GM19043 (cell line): ENCODE results near the gene PCBP3.

ENCODE experiments used
- ATAC-seq: cut with Tn5 transposase; IDR thresholded peaks from one replicate; pipeline ENCODE4 v1.9.1; 2021; ENCODE audit warnings: low read depth; ENCODE audit not compliant: unreplicated experiment

PCBP3 gene

DNA sequence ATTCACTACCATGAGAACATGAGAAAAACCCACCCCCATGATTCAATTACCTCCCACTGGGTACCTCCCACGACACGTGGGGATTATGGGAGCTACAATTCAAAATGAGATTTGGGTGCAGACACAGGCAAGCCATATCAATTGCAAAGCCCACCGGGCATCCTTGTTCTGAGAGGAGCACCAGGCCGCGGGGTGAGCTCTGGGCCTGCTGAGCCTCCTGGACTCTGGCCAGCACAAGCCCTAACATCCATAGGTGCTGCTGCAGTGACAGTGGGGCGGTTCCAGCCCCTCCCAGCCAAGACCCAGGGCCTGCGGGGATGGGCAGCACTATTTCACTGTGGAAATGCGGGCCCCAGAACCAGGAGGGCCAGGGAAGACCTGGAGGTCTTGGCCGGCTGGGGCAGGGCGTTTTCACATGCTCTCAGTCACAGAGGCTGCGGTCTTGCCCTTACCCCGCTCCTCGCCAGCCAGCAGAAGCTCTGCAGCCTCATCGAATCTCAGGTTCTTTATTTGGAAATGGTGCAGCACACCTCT, 103.8 kb downstream of the PCBP3 start:
- ATAC-seq = no peak

DNA sequence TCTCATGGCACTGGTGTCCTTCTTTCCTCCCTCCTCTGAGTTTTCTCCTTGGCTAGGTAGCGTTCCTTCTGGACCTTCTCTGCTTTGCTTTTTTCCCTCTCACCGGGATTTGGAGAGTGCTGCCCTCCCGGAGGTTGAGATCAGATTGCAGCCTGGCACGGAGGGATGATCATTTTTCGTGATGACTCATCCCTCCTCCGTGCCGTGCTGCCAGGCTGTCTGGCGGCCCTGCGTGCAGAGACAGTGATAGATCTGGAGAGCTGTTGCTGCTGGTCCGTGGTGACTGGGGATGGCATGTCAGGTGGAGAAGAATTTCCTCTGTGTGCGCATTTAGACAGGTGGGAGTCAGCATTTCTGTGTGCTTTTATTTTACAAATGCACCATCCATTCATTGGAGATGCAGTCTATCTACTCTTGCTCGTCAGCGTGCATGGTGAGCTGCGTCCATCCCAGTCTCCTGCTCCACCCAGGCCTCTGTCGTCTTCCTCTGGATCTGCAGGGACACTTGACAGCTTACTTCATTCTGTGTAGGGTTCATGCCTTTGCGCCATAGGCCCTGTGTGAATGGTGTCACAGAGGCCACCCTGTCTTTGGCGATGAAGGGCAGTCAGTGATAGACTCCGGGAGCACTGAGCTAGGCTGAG, 104.4 kb downstream of the PCBP3 start:
- no peak for ATAC-seq

DNA sequence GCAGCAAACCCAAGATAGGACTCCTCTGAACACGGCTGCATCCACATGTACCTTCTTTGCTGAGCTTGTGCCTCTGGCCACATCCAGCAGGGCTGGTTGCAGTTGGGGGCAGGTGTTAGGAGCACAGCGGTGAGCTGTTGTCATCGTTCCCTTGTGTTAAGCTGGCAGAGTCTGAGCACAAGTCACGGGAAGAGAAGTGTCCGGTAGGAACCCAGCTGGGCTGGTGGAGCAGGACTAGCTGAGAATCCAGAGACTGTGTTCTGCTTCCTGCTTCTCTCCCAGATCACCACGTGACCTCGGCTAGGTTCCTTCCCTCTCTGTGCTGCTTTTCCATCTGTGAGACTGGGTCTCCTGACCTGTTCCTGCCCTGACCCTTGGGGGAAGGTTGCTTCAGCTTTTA, 105.1 kb downstream of the PCBP3 start:
- no peak for ATAC-seq

DNA sequence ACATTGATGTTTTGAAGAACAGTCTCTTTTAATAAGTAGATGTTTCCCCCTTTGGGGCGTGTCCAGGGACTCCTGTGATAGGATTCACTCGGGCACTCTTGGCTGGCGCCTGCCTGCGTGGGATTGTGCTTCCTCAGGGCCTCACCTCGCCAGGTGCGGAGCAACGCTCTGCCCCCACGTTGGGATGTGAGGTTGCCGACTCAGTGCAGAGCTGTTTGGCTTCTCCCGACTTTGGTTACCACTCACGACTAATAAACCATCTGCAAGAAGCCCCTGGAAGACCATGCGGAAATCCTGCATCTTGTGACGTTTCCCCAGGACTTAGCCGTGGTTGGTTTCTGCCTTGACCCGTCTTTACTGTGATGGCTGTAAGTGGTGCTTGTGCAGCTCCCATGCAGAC, 106.4 kb downstream of the PCBP3 start:
- no peak for ATAC-seq

DNA sequence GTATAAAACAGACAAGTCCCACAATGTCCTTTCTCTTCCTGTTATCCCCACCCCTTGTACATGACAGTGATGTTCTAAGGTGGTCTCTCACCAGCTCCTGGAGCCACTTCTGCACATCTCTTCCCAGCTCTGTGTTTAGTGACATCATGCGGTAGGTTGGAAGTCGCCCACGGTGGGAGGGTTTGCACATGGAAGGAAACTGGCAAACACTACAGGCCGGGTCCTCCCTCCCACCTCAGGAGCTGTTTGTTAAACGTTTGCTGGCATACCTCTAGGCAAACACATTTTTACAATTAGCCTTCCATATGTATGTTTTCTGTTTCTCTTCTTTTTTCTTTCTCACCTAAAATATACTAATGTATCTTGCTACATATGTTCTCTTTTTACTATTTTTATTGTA, 107.4 kb downstream of the PCBP3 start:
- ATAC-seq = no peak

DNA sequence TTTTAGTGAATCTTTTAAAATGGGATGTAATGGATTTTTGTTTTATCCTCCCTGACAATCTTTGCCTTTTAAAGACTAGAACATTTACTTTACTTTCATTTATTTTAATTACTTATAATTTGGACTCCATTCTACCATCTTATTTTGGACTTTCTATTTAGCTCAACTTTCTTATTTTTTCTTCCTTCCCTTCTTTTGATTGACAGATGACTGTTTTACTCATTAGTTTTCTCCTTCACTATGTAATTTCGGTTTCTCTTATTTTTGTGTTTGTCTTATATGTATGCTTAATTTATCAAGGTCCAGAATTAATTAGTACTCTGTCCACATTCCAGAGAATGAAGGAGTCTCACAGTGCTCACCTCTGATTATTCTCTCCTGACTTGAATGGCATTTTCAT, 109.9 kb downstream of the PCBP3 start:
- no peak for ATAC-seq

DNA sequence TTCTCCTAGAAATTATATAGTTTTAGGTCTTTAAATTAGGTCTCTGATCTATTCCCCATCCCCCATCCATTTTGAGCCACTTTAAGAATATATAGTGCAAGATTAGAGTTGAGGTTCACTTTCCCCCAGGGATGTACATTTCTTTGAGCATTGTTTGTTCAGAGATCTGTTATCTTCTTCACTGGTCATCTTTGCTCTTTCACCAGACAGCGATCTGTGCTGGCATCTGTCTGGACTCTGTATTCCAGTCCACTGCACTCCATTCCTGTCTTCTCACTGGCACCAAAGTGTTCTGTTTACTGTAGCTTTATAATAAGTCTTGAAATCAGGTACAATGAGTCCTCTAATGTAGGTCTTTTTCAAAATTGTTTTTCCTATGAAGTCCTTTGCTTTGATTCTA, 112.5 kb downstream of the PCBP3 start:
- ATAC-seq = no peak

DNA sequence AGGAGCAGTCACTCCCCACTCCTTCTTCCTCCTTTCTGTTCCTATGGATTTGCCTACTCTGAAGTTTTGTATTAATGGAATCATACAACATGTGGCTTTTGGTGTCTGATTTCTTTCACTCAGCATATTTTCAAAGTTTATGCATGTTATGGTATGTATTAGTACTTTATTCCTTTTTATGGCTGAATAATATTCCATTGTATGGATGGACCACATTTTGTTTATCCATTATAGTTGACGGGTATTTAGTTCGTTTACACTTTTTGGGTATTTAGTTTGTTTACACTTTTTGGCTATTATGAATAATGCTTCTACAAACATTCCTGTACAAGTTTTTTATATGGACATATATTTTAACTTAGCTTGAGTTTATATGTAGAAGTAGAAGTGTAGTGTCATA, 113.1 kb downstream of the PCBP3 start:
- ATAC-seq = no peak

DNA sequence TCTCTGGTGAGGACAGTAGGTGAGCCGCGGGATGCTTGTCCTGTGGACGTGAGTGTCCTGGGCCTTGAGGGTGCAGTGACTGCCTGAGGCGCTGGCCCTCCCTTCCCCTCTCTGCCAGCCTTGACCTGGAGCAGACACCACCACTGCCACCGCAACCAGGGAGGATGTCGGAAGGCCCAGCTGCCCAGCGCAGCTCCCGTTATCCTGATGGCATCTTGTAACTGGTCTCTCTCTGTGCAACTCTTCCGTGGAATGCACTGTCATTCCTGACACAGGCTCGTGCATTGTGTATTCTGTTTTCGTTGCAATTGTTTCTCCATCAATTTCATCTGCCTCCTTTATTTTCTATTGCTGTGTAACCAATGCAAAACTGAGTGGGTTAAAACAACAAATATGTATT, 118.2 kb downstream of the PCBP3 start:
- no peak for ATAC-seq

DNA sequence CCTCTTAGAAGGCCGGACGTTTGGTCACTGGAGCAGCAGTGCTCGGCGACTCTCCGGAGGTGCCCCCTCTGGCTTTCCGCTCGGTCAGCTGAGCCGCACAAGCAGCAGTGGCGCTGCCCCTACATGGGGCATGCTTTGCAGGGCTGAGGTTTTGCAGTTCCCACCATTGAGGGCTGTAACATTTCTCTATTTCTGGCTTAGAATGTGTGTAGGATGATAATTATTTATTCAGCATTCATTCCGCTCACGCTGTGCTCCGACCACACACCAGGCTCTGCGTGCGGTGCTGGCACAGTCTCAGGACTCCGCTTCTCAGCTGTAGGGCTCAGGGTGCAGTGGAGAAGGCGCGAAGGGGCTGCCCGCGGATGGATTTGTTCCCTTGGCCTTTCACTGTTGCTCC, 119.5 kb downstream of the PCBP3 start:
- ATAC-seq = no peak

DNA sequence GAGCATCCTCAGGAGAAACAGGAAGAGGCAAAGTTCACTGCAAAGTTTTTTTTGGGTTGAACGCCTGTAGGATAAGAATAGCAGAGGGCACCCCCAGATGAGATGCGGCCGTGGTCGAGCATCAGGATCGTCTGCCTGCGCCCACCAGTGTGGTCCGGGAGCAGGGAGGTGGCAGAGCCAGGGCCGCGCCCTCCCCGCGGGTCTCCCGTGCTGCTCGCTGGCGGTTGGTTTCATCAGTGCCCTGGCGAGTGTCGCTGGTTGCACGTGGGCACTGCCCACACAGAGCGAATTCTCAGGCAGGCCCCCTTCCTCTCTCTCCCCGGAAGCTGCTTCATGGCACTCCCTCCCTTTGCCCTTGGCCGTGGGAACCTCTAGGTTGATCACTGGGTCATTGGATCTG, 120.0 kb downstream of the PCBP3 start:
- no peak for ATAC-seq

DNA sequence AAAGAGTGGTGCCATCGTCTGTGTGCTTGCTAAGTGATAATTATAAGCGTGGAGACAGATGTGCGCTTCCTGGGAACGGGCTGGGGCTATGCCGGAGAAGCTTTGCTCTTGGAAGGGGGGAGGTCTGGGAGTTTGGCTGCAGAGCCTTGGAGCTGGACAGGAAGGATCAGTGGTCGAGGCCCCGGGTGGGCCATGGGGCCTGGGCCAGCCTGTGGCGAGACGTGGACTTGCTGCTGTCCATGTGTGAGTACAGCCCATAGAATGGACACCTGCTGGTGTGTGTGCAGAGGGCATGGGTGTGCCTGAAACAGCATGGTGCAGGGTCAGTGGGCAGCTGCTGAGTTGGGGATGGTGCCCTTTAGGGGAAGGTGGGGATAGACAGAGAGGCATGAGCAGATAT, 121.3 kb downstream of the PCBP3 start:
- ATAC-seq = no peak

DNA sequence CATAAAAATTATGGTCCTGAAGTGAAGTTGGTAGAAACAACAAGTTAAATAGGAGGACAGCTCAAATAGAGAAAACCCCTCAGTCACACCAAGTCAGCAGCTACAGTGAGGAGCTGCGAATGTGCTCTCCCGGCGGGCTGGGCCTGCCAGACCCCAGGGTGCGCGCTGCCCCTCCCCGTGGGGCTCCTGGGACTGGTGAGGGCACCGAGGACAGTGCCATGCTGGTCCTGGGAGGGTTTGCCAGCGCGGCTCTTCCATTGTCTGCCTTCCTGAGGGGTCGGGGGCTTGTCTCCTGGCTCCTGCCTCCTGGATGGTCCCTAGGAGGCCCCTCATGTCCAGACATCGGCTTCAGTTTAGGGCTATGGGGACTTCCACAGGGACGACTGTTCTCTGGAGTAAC, 121.8 kb downstream of the PCBP3 start:
- ATAC-seq = no peak

DNA sequence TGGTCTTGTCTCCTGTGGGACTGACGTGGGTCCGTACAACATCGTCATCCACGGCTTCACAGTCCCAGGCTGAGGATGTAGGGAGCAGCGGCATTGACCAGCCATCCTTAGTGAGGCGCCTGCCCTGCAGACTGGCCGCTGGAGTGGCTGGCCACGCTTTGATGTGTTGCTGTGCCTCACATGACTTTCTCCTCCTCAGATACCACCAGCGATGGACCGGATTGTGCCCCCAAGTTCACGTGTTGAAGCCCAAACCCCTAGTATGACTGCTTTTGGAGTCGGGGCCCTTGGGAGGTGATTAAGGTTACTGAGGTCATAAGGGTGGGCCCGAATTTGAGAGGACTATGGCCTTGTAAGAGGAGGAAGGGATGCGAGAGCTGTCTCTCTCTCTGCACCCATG, 122.5 kb downstream of the PCBP3 start:
- ATAC-seq = no peak

DNA sequence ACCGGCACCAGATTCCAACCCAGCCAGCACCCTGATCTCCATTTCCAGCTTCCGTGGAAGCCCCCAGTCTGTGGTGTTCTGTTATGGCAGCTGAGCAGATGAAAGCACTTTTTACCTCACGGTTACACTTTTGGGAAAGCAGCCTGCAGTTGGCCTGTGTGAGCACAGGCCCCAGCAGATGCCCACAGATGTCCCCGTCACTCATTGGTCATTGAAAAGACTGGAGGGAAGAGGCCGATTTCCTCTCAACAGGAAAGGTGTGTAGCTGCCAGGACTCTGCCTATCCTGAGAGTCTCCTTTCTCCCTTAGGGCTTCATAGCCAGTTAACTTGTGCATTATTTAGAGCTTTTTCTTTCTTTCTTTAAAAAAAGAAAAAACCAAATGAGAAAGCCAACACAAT, 123.0 kb downstream of the PCBP3 start:
- ATAC-seq = no peak

DNA sequence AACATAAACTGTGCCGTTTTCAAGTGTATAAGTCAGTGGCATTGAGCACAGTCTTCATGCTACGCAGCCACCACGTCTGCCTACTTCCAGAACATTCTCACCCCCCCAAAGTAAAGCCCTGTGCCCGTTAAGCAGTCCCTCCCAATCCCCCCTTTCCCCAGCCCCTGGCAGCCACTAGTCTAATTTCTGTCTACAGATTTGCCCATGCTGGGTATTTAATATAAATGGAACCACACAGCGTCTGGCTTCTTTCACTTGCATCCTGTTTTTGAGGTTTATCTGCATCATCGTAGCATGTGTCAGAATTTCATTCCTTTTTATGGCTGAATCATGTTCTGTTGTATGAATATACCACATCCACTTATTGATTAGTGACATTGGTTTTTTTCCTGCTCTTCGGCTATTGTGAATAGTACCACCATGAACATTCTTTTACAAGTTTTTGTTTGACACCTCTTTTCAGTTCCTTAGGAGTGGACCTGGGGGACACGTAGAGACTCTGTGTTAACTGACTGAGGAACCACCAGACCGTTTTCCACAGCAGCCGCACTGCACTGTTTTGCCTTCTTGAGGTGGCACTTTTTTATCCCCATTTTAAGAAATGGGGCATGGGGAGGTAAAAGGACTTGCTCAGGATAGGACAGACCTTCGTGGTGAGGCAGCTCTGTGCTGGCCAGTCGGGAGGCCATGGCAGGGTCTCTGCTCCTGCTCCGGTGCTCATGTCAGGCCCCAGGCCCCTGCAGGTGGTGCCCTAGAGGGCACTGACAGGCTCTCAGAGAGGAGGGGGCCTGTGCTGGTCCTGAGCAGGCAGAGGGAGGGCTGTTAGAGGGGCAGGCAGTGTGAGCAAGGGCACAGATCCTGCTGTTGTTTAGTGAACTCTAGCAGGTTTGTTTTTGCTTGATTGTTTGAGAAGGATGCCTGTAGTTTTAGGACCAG, 123.8 kb downstream of the PCBP3 start:
- no peak for ATAC-seq

DNA sequence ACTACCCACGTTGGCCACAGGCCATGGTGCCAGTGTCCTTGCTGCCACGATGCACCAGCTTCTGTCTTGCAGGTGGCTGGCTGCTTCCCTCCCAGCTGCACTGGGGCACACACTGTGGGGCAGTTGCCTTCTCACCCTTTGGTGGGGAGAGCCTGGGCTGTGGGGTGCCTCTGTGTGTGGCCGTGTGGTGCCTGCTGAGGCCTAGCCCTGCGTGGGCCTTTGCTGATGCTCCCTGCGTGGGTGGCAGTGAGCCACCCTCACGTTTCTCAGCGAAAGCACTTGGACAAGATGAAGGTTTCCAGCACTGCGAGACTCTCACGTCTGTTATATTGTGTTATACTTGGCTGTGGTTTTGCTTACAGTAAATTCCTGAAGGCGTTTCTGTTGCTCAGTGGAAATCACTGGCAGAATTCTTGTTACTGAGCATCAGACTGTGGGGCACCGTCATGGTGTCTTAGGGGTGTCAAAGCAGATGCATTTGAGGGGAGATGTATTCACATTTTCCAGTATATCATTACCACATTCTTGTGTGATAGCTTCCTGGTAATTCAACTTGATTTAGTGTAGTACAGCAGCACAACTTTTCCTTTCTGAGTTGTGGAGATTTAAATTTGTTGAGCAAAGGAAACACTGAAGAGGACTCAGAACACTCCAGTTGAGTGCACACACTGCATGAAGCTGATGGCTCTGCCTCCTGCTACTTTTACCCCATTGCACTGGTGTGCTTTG, 124.7 kb downstream of the PCBP3 start:
- ATAC-seq = no peak

DNA sequence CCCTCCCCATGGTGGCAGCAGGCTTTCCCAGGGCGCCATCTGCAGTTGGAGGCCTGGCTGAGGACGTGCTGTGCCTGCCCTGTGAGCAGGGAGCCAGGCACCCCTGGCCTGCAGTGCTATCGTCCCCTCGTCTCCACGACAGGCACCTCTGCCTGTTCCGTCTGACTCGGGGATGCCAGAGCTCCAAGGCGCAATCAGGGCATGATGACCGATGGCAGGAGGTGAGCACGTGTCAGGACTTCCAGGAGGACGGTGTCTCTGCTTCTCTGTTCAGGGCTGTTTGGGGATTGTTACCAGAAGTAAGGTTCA, 125.2 kb downstream of the PCBP3 start:
- ATAC-seq = no peak

DNA sequence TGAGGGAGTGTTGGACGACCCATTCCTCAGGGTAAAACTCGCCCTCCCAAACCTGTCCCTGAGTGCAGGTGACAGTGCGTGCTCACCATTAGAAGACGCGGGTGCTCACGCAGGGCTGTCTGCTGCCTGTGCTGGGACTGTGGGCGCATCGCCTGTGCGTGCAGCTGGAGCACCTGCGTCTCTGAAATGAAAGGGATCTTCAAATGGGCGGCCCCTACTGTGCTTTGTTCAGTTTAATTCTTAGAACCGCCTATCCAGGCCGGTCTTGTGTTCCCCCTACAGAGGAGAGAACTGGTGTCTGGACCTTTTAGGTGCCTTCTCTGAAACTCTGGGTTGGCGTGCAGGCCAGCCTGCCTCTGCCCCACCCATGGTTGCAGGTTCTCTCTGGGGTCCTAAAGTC, 125.8 kb downstream of the PCBP3 start:
- no peak for ATAC-seq

DNA sequence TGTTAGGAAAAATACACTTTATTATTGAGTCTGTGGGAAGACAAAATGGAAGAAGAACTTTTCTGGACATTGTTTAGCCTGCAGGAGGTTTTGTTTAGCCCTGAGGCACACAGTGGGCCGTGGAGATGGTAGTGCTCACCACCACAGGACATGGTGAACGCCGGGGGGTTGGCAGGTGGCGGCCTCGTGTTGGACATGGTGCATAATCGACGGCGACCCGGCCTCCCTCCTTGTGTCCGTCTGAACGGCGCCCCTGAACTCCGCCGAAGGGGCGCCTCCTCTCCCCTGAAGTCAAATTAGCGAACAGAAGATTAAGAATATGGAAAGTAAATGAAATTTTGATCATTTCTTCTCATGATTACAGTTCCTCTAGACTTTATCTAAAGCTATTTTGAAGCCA, 126.4 kb downstream of the PCBP3 start:
- no peak for ATAC-seq

DNA sequence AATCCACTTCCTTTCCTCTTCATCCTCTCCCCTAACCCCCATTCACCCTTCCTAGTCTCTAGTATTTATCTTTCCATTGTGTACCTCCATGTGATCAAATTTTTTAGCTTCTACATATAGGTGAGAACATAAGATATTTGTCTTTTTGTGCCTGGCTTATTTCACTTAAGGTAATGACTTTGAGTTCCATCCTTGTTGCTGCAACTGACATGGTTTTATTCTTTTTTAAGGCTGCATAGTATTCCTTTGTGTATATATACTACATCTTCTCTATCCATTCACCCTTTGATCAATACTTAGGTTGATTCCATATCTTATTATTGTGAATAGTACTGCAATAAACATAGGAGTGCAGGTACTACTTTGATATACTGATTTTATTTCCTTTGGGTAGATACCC, 128.7 kb downstream of the PCBP3 start:
- ATAC-seq = no peak
